ENCODE data around the gene CXXC5.

- TF ChIP-seq CTCF (IDR thresholded peaks at IDR 0.05) (no peak), POLR2A (IDR thresholded peaks at IDR 0.05) (no peak)
Observed at GRCh38 chr5:139605887-139606286, 42.3 kb upstream of the CXXC5 start.

Data from right lobe of liver (tissue), 4 donors.